Transverse colon (tissue), 3 donors: Measurements from ENCODE around the gene ZBTB5.

Source experiments
- CTCF ChIP-seq, 5 experiments: fragments of 200-600 bp in 3 of 5; fragments of 450-650 bp in 2 of 5; sonication (generic) in 3 of 5; IDR thresholded peaks; 1 replicate in 2 of 5; 2 replicates in 3 of 5; pipeline ENCODE4 v1.5.1; 2016 to 2017; ENCODE audit warnings: antibody characterized with exemption in 5 of 5, inconsistent platforms in 3 of 5, mild to moderate bottlenecking in 2 of 5, moderate library complexity in 1 of 5
- EP300 ChIP-seq: sonication (generic); formaldehyde crosslinking; IDR thresholded peaks from one replicate; pipeline ENCODE4 v1.6.1; 2017; ENCODE audit warnings: antibody characterized with exemption, low read depth
- POLR2A ChIP-seq: fragments of 450-650 bp; IDR thresholded peaks from one replicate; pipeline ENCODE4 v1.6.1; 2016; ENCODE audit warnings: antibody characterized with exemption, mild to moderate bottlenecking, moderate library complexity

DNA sequence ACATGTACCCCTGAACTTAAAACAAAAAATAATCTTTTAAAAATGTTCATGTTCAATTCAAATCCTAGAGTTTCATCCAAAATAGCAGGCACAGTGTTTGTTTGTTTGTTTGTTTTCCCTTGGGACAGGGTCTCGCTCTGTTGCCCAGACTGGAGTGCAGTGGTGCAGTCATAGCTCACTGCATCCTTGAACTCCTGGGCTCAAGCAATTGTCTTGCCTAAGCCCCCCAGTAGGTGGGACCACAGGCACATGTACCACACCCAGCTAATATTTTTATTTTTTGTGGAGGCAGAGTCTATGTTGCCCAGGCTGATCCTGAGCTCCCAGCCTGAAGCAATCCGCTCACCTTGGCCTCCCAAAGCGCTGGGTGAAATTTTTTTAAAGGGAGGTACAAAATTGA, 15.5 kb upstream of the ZBTB5 start:
- TF ChIP-seq CTCF (IDR thresholded peaks at IDR 0.05): no peak
- TF ChIP-seq POLR2A: no peak
- no peak for TF ChIP-seq EP300
